Neutrophil (primary cell): ENCODE data around the gene RBKS.

ENCODE experiments used
- H3K27ac ChIP-seq: fragments of 200-600 bp; sonication (generic); 2 replicates; pipeline ENCODE4 v1.5.1; 2016; ENCODE audit warnings: mild to moderate bottlenecking, moderate library complexity
- H3K27me3 ChIP-seq: fragments of 200-600 bp; sonication (generic); 2 replicates; pipeline ENCODE4 v1.6.0; 2016; ENCODE audit warnings: mild to moderate bottlenecking
- H3K36me3 ChIP-seq: fragments of 200-600 bp; sonication (generic); 2 replicates; pipeline ENCODE4 v1.5.1; 2017
- H3K4me1 ChIP-seq, 2 experiments: fragments of 200-600 bp in 1 of 2; sonication (generic) in 1 of 2; 1 replicate in 1 of 2; 2 replicates in 1 of 2; pipeline versions ENCODE4 v1.5.1 to v1.6.1; 2013 to 2016; ENCODE audit warnings: low read depth in 1 of 2, low read length in 1 of 2, mild to moderate bottlenecking in 1 of 2, moderate library complexity in 1 of 2; ENCODE audit not compliant: control insufficient read depth in 1 of 2, insufficient read depth in 1 of 2
- H3K4me3 ChIP-seq, 2 experiments: fragments of 200-600 bp in 1 of 2; sonication (generic) in 1 of 2; 1 replicate in 1 of 2; 2 replicates in 1 of 2; pipeline ENCODE4 v1.5.1; 2013 to 2016; ENCODE audit warnings: low read depth in 1 of 2, low read length in 1 of 2, mild to moderate bottlenecking in 1 of 2, moderate library complexity in 1 of 2
- H3K9me3 ChIP-seq: fragments of 200-600 bp; sonication (generic); 2 replicates; pipeline ENCODE4 v1.5.1; 2016
- TF ChIP-seq, protein P1 (sequence below): fragments of 200-600 bp; sonication (generic); IDR thresholded peaks from 2 replicates; pipeline ENCODE4 v1.5.1; 2016; ENCODE audit warnings: antibody characterized with exemption

The RBKS gene

DNA sequence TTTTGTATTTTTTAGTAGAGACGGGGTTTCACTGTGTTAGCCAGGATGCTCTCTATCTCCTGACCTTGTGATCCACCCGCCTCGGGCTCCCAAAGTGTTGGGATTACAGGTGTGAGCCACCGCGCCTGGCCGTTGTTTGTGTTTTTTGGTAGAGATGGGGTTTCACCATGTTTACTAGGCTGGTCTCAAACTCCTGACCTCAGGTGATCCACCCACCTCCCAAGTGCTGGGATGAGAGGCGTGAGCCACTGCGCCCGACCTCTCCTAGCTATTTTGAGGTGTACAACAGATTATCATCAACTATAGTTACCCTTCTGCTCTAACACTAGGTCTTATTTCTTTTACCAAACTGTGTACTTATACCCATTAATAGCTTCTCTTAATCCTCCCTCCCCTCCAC, 147.6 kb downstream of the RBKS start:
- TF ChIP-seq, protein P1, sequence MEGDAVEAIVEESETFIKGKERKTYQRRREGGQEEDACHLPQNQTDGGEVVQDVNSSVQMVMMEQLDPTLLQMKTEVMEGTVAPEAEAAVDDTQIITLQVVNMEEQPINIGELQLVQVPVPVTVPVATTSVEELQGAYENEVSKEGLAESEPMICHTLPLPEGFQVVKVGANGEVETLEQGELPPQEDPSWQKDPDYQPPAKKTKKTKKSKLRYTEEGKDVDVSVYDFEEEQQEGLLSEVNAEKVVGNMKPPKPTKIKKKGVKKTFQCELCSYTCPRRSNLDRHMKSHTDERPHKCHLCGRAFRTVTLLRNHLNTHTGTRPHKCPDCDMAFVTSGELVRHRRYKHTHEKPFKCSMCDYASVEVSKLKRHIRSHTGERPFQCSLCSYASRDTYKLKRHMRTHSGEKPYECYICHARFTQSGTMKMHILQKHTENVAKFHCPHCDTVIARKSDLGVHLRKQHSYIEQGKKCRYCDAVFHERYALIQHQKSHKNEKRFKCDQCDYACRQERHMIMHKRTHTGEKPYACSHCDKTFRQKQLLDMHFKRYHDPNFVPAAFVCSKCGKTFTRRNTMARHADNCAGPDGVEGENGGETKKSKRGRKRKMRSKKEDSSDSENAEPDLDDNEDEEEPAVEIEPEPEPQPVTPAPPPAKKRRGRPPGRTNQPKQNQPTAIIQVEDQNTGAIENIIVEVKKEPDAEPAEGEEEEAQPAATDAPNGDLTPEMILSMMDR: no peak
- no peaks in the 10 kb centered on the region for H3K4me1 ChIP-seq
- H3K27ac ChIP-seq: no peak overlapping the region
- H3K27me3 ChIP-seq: no peaks in the 10 kb centered on the region
- no peaks in the 10 kb centered on the region for H3K36me3 ChIP-seq
- no peaks in the 10 kb centered on the region for H3K9me3 ChIP-seq
- no peak overlapping the region for H3K4me3 ChIP-seq

DNA sequence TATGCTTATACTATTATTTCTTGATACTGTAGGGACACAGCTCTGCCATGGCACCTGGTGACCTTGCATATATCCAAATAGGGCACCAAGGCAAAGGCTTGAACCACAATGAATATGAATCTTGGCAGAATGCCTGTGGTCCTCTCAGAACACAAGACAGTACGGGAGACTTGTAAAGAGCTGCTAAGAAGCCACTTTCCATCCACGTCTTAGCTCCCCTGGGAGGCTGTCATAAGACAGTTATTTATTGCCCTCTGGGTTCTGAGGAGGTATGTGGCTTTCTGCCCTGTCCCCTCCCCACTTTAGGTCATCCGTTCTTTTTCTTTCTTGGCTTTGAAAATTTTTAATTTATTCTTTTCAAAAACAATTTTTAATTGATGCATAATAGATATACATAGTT, 148.5 kb downstream of the RBKS start:
- Histone ChIP-seq H3K27ac (no peak overlapping the region), H3K4me3 (no peak overlapping the region), H3K4me1 (no peaks in the 10 kb centered on the region), H3K36me3 (no peaks in the 10 kb centered on the region), H3K27me3 (peaks cover 6% of the 10 kb centered on the region), H3K9me3 (no peaks in the 10 kb centered on the region)
- TF ChIP-seq, protein P1: no peak

DNA sequence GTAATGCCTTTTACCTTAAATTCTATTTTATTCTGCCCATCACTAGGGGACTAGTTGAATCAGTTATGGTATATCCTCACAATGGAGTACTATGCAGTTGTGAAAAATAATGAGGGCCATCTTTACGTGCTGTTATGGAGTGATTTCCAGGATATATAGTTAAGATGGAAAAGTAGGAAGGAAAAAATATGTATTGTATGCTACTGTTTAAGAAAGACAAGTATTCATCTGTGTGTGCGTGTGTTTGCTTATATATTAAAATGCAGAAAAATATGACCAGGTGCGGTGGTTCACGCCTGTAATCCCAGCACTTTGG, 151.2 kb downstream of the RBKS start:
- TF ChIP-seq, protein P1: no peak
- H3K4me3 ChIP-seq: no peak overlapping the region
- no peaks in the 10 kb centered on the region for H3K36me3 ChIP-seq
- H3K4me1 ChIP-seq: peaks cover 8 to 10% of the 10 kb centered on the region in 2 experiments
- H3K9me3 ChIP-seq: no peaks in the 10 kb centered on the region
- no peak overlapping the region for H3K27ac ChIP-seq
- H3K27me3 ChIP-seq: peaks cover 32% of the 10 kb centered on the region

DNA sequence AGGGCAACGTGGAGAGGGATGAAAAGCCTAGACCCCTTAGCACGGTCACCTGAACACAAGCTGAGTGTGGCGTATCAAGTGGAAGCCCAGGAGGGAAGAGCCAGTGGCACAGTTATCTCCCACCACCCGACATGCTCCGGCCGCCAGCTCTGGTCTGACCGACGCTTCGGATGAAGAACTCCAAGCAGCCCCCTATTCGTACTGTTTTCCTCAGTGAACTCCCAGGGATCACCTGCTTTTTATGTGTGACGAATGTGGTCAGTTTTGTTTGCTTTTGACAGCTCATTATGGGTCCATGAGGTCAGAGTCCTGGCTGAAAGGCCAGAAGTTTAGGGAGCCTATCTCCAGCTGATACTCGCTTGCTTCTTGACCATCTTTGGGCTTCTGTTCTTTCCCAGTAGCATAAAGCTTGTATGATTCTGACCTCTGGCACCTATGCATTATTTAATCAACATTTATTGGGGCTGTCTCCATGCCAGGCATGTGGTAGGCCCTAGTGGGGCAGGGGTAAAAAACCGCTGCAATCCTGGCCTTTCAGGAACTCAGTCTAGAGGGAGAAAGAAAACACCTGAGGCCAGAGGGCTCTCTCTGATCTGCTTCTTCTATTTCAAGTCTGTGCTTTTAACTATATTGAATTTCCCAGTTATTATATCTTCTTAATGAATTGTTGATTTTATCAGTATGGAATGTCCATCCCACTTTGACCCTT, 151.7 kb downstream of the RBKS start:
- H3K9me3 ChIP-seq: no peaks in the 10 kb centered on the region
- H3K4me1 ChIP-seq: peaks cover 8 to 10% of the 10 kb centered on the region in 2 experiments
- peaks cover 33% of the 10 kb centered on the region for H3K27me3 ChIP-seq
- H3K27ac ChIP-seq: no peak overlapping the region
- H3K36me3 ChIP-seq: no peaks in the 10 kb centered on the region
- H3K4me3 ChIP-seq: no peak overlapping the region
- TF ChIP-seq, protein P1: no peak

DNA sequence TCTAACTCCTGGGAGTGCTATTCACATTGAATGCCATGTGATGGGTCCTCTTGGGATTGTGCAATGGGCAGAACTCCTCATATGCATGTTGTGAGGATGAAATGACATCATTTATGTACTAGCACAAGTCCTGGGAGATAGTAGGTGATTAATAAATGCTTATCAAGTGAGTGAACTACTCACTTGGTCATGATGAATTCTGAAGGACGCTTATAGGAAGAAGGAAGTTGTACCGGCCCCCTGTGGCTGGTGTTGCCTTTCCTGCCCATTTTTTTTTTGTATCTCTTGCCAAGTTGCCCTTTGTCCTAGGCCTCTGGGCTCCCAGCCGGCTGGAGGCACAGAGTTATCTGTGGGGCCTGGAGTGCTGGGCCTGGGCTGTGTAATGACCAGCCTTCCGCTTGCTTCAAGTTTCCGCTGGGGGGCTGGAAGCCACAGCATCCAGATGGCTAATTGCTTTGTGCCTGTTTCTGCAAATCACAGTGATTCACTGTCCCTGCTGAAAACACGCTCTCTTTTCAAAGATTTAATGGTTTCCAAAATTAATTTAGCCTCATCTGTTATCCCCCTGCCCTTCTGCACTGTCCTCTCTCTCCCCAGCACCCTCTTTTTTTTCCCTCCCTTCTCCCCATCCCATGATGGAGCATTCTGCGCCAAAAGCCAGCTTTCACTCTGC, 152.4 kb downstream of the RBKS start:
- H3K4me3 ChIP-seq: no peak overlapping the region
- peaks cover 8 to 10% of the 10 kb centered on the region in 2 experiments for H3K4me1 ChIP-seq
- TF ChIP-seq, protein P1: no peak
- no peaks in the 10 kb centered on the region for H3K9me3 ChIP-seq
- H3K36me3 ChIP-seq: no peaks in the 10 kb centered on the region
- H3K27ac ChIP-seq: no peak overlapping the region
- H3K27me3 ChIP-seq: peaks cover 33% of the 10 kb centered on the region
